Adrenal gland (tissue), 12 donors: ENCODE measurements around the gene FABP7. TPM values are rescaled to one million over a fixed set of nuclear protein-coding genes. Genes with fewer than 3 reads are reported as not detected.
"Not testable (repeated sequence)": the region's sequence is repeated elsewhere in the genome, so short reads cannot be mapped to it uniquely, and the experiment has no call there.

Source experiments
- DNase-seq, 7 donors: peaks; one replicate each; pipeline ENCODE4 v3.0.0-alpha.2; 2019 to 2020
- H3K27ac ChIP-seq, 5 donors: fragments of 200-600 bp; sonication (generic) in 4 of 5; 1 replicate in 3 of 5; 2 replicates in 2 of 5; pipeline versions ENCODE4 v1.5.1 to v1.8.0; 2016 to 2020; ENCODE audit warnings: mild to moderate bottlenecking in 1 of 5
- H3K27me3 ChIP-seq: fragments of 200-600 bp; 2 replicates; pipeline ENCODE4 v1.8.0; 2021
- H3K36me3 ChIP-seq, 2 donors: fragments of 200-600 bp; replicated peaks in 1 of 2; 1 replicate in 1 of 2; 2 replicates in 1 of 2; pipeline versions ENCODE4 v1.5.1 to v1.8.0; 2018 to 2022
- H3K4me1 ChIP-seq, 2 donors: fragments of 200-600 bp; replicated peaks in 1 of 2; 1 replicate in 1 of 2; 2 replicates in 1 of 2; pipeline versions ENCODE4 v1.5.1 to v1.8.0; 2018 to 2021
- H3K4me3 ChIP-seq, 4 donors: fragments of 200-600 bp; sonication (generic) in 3 of 4; one replicate each; pipeline ENCODE4 v1.5.1; 2016 to 2018
- H3K9me3 ChIP-seq, 3 donors: fragments of 200-600 bp; sonication (generic) in 1 of 3; replicated peaks in 1 of 3; 1 replicate in 2 of 3; 2 replicates in 1 of 3; pipeline versions ENCODE4 v1.5.1 to v1.8.0; 2016 to 2021
- POLR2A ChIP-seq, 2 donors: fragments of 450-650 bp; IDR thresholded peaks; one replicate each; pipeline ENCODE4 v1.6.1; 2017; ENCODE audit warnings: antibody characterized with exemption in 2 of 2, mild to moderate bottlenecking in 2 of 2, moderate library complexity in 1 of 2
- WGBS, 4 donors: extraction: QIAGEN DNeasy Blood & Tissue Kit in 2 of 4; methylation state at CpG; one replicate each; pipeline versions ENCODE4 v1.1.5 to v1.1.7; 2013 to 2017; 5-methylcytosine and 5-hydroxymethylcytosine counted together
- intact Hi-C, 2 donors: fragments of 100-400 bp; cut with DNase I; formaldehyde crosslinking; loops; one replicate each; pipeline versions ENCODE4 v1.14.1 to v1.15.0; 2022 to 2023
- polyA plus RNA-seq, 3 donors: library from polyadenylated mRNA; stranded (reverse); fragments of 200-250 nt in 2 of 3; fragments of 350-450 nt in 1 of 3; fragmentation: Illumina TruSeq in 1 of 3; extraction: RNeasy Lipid Tissue Mini Kit (QIAGEN cat#74804) in 1 of 3; gene quantifications; one replicate each; pipeline ENCODE4 v1.2.3, GENCODE V29; 2013 to 2014
- total RNA-seq, 9 donors: library from RNA; depleted of rRNA in 4 of 9; stranded (reverse); fragments of >200 nt in 4 of 9; fragments of 120-200 nt in 1 of 9; fragmentation: NEBNext Ultra II Directional in 1 of 9; extraction: Animal tissue kit (Norgen Biotek cat#: 25700) in 1 of 9; gene quantifications; one replicate each; pipeline versions ENCODE4 v1.1.0 to v1.2.4, GENCODE V29; 2013 to 2023
- TF ChIP-seq, protein P1 (sequence below), 6 experiments: fragments of 450-650 bp in 4 of 6; fragments of 200-600 bp in 2 of 6; sonication (generic) in 1 of 6; IDR thresholded peaks; 1 replicate in 5 of 6; 2 replicates in 1 of 6; pipeline versions ENCODE4 v1.5.1 to v1.8.0; 2016 to 2021; ENCODE audit warnings: antibody characterized with exemption in 6 of 6, mild to moderate bottlenecking in 2 of 6, moderate library complexity in 1 of 6
- donor health status: healthy with polysubstance abuse.
- donor health status: Bipolar disorder and iron deficiency.
- donor health status: DM: yes; HTN: yes; CAD: no.
- donor health status: DM: no; HTN: no; CAD: no.
- donor health status: DM: no; HTN: no; CAD: no.
- donor health status: DM: yes; HTN: yes; CAD: no.

The FABP7 gene
- total and polyA plus RNA-seq, 12 donors = 0.22 TPM; not detected in 11

DNA sequence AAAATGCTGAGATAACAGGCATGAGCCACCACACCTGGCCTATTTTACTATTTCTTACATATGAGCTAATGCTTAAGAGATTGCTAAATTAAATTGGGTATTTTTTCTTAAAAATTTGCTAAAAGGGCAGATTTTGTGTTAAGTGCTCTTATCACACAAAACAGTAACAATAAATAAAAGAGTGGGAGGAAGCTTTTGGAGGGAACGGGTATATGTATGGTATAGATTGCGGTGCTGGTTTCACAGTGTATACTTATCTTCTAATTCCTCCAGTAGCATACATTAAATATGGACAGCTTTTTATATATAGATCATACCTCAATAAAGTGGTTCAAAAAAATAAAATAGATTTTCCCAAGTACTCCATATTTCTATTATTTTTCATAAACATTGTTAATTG lies 39.4 kb upstream of the FABP7 start:
- TF ChIP-seq POLR2A (IDR thresholded peaks at IDR 0.05) = no peak
- TF ChIP-seq, protein P1, sequence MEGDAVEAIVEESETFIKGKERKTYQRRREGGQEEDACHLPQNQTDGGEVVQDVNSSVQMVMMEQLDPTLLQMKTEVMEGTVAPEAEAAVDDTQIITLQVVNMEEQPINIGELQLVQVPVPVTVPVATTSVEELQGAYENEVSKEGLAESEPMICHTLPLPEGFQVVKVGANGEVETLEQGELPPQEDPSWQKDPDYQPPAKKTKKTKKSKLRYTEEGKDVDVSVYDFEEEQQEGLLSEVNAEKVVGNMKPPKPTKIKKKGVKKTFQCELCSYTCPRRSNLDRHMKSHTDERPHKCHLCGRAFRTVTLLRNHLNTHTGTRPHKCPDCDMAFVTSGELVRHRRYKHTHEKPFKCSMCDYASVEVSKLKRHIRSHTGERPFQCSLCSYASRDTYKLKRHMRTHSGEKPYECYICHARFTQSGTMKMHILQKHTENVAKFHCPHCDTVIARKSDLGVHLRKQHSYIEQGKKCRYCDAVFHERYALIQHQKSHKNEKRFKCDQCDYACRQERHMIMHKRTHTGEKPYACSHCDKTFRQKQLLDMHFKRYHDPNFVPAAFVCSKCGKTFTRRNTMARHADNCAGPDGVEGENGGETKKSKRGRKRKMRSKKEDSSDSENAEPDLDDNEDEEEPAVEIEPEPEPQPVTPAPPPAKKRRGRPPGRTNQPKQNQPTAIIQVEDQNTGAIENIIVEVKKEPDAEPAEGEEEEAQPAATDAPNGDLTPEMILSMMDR (IDR thresholded peaks at IDR 0.05) = no peak
- Histone ChIP-seq H3K27ac (no peak overlapping the region), H3K27me3 (no peaks in the 10 kb centered on the region), H3K4me1 (no peaks in the 10 kb centered on the region), H3K4me3 (no peak overlapping the region), H3K36me3 (no peaks in the 10 kb centered on the region), H3K9me3 (no peaks in the 10 kb centered on the region)
- no peak for DNase-seq
- intact Hi-C loops = no loop called here
- 88 to 95% (median 91%) methylated on average over 2 of the region's 2 CpGs for WGBS, 4 donors

DNA sequence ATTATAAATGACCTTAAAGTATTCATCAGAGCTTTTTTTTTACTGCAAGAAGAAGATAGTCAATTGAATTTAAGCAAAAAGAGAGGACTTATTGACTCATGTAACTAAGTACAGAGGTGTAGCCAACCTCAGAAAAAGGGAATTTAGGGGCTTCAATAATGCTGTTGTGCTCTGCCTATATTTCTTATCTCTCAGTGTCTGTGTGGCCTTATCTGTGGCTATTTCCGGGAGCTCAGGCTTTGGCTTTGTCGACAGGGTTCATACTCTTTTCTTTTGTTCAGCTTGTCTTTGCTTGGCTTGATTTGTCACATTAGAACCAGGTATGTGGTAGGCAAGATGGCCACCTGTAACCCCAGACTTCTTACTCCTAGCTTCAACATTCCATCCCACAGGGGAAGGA lies 38.6 kb upstream of the FABP7 start:
- Histone ChIP-seq H3K9me3 (no peaks in the 10 kb centered on the region), H3K27ac (no peak overlapping the region), H3K4me3 (no peak overlapping the region), H3K36me3 (no peaks in the 10 kb centered on the region), H3K27me3 (no peaks in the 10 kb centered on the region), H3K4me1 (no peaks in the 10 kb centered on the region)
- TF ChIP-seq POLR2A (IDR thresholded peaks at IDR 0.05) = no peak
- TF ChIP-seq, protein P1 (IDR thresholded peaks at IDR 0.05) = no peak
- intact Hi-C loops = no loop called here
- no peak for DNase-seq
- 47 to 70% (median 56%) methylated on average over 2 of the region's 2 CpGs for WGBS, 4 donors

DNA sequence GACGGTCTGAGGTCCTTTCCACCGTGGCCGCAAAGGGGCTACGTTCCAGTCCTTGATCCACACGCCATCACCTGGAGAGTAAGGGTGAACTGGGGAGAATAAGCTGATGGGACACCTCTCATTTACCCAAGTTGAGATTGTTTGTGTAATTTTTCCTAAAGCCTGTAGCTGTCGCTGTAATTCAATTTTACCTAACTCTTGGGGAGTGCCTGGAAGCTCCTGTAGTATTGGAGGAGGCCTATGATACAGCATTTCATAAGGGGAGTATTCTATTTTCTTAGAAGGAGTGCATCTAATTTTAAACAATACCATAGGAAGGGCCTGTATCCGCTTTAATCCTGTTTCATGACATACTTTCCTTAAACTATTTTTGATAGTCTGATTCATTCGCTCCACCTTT lies 35.3 kb upstream of the FABP7 start:
- intact Hi-C loops = loop anchor here in 1 of 2 donors (2.0 kb wide), 1 partner anchor 95 kb away; no protein-coding TSS in a partner anchor
- not testable (repeated sequence) for H3K4me3 ChIP-seq, H3K27ac ChIP-seq, H3K4me1 ChIP-seq, H3K36me3 ChIP-seq, H3K9me3 ChIP-seq, H3K27me3 ChIP-seq
- 22 to 32% (median 27%) methylated on average over 8 of the region's 8 CpGs for WGBS, 4 donors
- TF ChIP-seq, protein P1 (IDR thresholded peaks at IDR 0.05) = peak in 2 of 6 experiments; percentile 34 to 45
- peak in 1 of 7 donors; percentile 4 for DNase-seq

DNA sequence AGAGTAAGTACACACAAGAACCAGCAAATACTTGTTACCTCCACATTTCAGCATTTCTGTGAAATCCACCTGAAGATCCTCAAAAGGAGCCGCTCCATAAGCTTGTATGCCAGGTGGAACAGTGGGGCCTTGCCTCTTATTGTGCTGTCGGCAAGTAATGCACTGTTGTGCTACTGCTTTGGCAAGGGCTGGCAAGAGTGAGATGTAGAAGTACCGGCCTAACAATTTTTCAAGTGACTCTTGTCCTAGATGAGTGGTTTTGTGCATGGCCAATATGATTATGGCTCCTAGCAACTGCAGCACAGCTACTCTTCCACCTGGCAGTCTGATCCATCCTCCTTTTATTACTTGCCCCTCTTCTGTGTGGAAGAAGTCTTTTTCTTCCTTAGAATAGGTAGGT lies 34.7 kb upstream of the FABP7 start:
- H3K4me1 ChIP-seq, H3K27ac ChIP-seq, H3K27me3 ChIP-seq, H3K4me3 ChIP-seq, H3K36me3 ChIP-seq, DNase-seq, H3K9me3 ChIP-seq: not testable (repeated sequence)
- intact Hi-C loops = loop anchor here (2.0 to 5.0 kb wide), 2 partner anchors 92 to 94 kb away; no protein-coding TSS in a partner anchor
- WGBS, 4 donors = 68 to 80% (median 79%) methylated on average over 3 of the region's 3 CpGs

DNA sequence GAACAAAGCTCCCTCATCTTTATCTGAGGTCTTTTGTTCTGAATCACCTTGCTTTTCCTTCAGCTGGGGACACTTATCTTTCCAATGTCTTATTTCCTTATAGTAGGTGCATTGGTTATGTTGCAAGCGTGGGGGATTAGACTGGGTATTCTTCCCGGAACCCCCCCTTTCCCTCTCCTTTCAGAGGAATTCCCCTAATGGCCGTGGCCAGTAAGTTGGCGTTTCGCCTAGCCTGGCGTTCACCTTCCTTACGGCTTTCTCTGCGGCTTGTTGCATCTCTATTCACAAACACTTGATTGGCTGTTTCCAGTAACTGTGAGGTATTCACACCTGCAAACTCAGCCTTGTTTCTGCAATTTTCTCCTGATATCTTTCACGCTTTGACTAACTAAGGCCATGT lies 32.8 kb upstream of the FABP7 start:
- no peak overlapping the region for H3K27ac ChIP-seq
- intact Hi-C loops = loop anchor here in 1 of 2 donors (5.0 kb wide), 1 partner anchor 91 kb away; no protein-coding TSS in a partner anchor
- WGBS, 4 donors = 75 to 88% (median 82%) methylated on average over 9 of the region's 9 CpGs
- DNase-seq = no peak
- no peaks in the 10 kb centered on the region for H3K36me3 ChIP-seq
- H3K4me3 ChIP-seq = no peak overlapping the region
- no peak for TF ChIP-seq POLR2A (IDR thresholded peaks at IDR 0.05)
- TF ChIP-seq, protein P1 (IDR thresholded peaks at IDR 0.05) = no peak
- H3K9me3 ChIP-seq = no peaks in the 10 kb centered on the region
- no peaks in the 10 kb centered on the region for H3K27me3 ChIP-seq
- H3K4me1 ChIP-seq = no peaks in the 10 kb centered on the region
